C4-2B (cell line): Measurements from ENCODE around the gene ZNHIT3.

Source experiments
- H3K27ac ChIP-seq: fragments of 450-650 bp; 2 replicates; pipeline ENCODE4 v1.5.1; 2017
- ZFX ChIP-seq: fragments of 450-650 bp; IDR thresholded peaks from 2 replicates; pipeline ENCODE4 v1.6.1; 2017
- TF ChIP-seq, protein P1 (sequence below): fragments of 450-650 bp; conservative IDR thresholded peaks from 2 replicates; pipeline ENCODE4 v1.5.1; 2017; ENCODE audit warnings: mild to moderate bottlenecking

The ZNHIT3 gene

DNA sequence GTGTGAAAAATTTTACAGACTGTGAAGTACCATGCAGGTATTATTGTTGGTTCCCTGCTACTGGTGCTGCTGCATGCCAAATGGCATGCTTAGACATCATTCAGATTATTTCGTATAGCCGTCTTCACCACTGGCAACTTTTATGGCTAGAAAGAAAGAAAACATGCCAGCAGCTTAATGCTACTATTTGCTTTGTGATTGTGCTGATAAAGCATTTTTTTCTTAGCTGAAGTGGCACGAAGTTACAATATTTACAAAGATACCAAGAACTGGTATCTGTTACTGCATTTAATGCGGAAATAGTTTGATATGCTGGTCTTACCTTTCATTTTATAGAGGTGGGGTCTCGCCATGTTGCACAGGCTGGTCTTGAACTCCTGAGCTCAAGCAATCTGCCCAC lies 8.2 kb downstream of the ZNHIT3 start:
- TF ChIP-seq ZFX: no peak
- TF ChIP-seq, protein P1, sequence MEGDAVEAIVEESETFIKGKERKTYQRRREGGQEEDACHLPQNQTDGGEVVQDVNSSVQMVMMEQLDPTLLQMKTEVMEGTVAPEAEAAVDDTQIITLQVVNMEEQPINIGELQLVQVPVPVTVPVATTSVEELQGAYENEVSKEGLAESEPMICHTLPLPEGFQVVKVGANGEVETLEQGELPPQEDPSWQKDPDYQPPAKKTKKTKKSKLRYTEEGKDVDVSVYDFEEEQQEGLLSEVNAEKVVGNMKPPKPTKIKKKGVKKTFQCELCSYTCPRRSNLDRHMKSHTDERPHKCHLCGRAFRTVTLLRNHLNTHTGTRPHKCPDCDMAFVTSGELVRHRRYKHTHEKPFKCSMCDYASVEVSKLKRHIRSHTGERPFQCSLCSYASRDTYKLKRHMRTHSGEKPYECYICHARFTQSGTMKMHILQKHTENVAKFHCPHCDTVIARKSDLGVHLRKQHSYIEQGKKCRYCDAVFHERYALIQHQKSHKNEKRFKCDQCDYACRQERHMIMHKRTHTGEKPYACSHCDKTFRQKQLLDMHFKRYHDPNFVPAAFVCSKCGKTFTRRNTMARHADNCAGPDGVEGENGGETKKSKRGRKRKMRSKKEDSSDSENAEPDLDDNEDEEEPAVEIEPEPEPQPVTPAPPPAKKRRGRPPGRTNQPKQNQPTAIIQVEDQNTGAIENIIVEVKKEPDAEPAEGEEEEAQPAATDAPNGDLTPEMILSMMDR: no peak
- H3K27ac ChIP-seq: peak overlapping the region; percentile 38; the same call in 1 of the 2 replicates

DNA sequence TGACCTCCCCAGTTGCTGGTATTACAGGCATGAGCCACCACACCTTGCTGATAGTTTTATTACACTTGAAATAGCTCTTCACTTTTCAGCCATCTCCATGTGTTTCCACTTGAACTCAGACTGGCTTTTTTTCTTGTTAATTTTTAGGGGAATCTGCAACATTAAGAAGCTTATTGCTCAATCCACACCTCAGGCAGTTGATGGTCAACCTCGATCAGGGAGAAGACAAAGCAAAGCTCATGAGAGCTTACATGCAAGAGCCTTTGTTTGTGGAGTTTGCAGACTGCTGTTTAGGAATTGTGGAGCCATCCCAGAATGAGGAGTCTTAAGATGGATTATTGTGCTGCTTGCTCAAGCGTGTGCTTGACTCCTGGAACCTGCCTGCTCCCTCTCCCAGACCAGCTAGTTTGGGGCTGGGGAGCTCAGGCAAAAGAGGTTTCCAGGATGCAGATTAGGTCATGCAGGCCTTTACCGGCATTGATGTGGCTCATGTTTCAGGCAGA lies 8.6 kb downstream of the ZNHIT3 start:
- no peak for TF ChIP-seq ZFX
- TF ChIP-seq, protein P1: no peak
- peak overlapping the region; percentile 38 for H3K27ac ChIP-seq

DNA sequence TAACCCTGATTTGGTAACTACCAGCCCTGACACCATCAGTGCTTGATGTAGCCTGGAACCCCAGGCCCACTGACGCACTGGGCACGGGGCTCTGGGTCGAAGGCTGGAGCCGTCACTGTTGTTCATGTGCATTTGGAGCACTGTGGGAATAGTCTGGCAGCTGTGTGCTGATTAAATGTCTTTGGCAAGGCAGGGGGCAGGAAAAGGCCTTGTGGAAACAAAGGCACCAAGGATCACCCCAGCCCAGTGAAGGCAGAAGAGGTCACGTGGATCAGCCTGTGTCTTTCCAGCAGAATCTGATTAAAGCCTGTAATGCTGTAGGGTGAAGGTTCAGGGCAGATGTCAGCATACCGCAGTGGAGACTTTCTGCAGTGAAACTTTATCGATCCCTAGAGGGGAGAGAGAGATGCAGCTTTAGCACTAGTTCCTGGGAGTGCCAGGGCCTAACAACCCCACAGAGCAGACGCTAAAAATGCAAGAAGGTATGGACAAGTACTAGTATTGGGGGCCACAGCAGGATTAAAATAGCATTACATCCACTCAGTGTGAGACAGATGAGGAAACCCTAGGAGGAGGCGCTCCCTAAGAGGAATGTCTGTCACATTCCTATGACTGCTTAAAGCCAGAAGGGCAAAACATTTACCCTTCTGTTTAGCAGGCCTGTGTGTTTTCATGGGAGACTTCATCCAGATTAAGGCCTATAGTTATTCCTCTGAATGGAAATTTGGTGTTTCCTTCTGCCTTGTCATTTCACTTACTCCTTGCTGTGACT lies 9.7 kb downstream of the ZNHIT3 start:
- H3K27ac ChIP-seq: no peak overlapping the region

DNA sequence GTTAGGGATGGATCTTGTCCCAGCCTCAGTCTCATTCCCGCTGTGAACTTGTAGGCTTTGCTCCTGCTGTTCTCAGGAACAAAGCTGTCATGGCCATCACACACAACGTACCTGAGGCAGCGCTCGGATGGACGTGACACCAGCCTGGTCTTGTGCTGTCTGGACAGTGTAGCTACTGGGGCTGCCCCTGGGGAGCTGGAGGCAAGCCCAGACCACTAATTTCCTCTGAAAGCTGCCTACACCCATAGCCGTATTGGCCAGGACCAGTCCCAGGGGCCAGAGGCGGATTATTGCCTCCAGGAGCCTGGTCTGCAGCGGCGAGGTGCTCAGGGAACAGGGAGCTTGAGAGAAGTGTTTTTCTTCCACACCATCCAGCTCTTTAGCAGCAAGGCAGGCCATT lies 11.7 kb downstream of the ZNHIT3 start:
- no peak overlapping the region for H3K27ac ChIP-seq
- TF ChIP-seq, protein P1: no peak
- no peak for TF ChIP-seq ZFX

More for the DNA sequence above, 9.7 kb downstream of the ZNHIT3 start:
- TF ChIP-seq ZFX: no peak
- TF ChIP-seq, protein P1: no peak

DNA sequence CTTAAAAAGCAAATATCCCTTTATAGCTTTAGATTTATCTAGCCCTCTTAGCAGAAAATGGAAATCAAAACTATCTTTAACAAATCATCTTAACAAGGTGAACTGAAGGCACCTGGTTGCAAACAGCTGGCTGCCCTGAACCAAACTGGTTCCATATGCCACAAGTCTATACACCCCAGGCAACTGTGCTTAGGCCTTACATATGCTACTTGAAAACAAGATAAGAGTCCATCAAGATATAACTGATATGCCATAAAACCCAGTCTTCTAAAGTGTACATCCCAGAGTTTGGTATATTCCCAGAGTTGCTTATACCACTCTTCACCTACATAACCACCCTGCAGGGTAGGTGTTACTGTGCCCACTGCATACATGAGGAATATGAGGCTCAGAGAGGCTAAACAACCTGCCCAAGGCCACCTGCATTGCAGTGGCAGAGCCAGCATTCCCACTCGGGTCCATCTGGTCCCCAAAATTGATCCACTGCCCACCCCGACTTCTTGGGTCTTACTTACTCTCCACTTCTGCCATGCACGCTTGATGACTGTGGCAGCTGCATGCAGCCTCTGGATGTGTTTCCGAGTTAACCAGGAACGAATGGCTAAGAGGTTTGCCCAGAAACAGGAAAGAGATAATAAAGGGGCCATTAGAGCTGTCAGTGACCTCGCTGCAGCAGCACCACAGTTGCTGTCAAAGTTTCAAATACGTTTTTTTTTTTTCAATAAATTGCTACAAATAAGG lies 12.2 kb downstream of the ZNHIT3 start:
- H3K27ac ChIP-seq: no peak overlapping the region
- no peak for TF ChIP-seq ZFX
- TF ChIP-seq, protein P1: no peak

DNA sequence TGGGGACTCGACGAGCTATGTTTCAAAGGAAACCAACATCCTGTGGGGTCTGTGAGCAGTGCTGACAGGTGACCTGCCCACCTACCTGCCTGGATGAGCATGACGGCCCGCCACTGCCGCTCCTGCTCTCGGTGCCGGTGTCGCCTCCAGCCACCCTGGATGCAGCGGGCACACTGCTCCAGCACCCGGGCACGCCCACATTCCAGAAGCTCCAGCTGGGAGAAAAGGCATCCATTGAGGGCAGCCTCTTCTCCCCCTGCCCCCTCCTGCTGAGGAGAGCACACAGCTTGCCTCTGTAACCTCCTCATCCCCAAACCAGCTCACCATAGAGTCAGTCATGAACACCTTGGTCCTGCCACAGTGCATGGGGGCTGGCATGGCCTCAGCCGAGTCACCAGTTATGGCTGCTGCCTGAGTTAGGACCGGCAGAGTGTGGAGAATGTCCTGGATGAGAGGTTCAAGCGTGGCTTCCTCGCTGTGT lies 14.3 kb downstream of the ZNHIT3 start:
- no peak for TF ChIP-seq ZFX
- TF ChIP-seq, protein P1: no peak
- H3K27ac ChIP-seq: no peak overlapping the region

DNA sequence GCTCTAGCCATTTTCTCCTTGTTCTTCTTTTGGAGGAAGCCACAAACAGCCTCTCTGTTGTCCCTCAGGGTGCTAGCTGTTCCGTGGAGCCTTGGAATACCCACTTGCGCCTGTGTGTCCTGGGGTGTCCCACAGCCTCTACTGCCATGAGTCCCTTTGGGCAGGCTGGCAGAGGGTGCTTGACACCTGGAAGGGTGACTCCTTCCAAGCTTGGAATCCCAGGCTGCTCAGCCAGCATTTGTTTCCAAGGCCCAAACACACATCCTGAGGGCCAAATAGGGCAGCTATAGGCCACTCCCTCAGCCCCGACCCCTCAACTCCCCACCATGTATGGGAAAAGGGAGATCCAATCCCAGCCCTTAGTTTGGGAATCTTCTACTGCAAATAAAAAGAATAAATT lies 14.9 kb downstream of the ZNHIT3 start:
- TF ChIP-seq, protein P1: no peak
- TF ChIP-seq ZFX: no peak
- no peak overlapping the region for H3K27ac ChIP-seq
